PC-3 (cell line): ENCODE results near the gene SLC44A3.

Experiments used
- EZH2 ChIP-seq: fragments of 300-600 bp; sonication (generic); IDR thresholded peaks from one replicate; pipeline ENCODE4 v1.6.1; 2017; ENCODE audit warnings: antibody characterized with exemption, mild to moderate bottlenecking, low read length; ENCODE audit not compliant: unreplicated experiment
- EZH2phosphoT487 ChIP-seq: fragments of 300-600 bp; sonication (generic); IDR thresholded peaks from 2 replicates; pipeline ENCODE4 v1.6.1; 2018; ENCODE audit warnings: mild to moderate bottlenecking, antibody characterized with exemption, low read length, borderline replicate concordance
- TF ChIP-seq, protein P1 (sequence below): fragments of 300-600 bp; sonication (generic); conservative IDR thresholded peaks from 2 replicates; pipeline ENCODE4 v1.5.1; 2017; ENCODE audit warnings: antibody characterized with exemption, low read depth, mild to moderate bottlenecking, low read length

DNA sequence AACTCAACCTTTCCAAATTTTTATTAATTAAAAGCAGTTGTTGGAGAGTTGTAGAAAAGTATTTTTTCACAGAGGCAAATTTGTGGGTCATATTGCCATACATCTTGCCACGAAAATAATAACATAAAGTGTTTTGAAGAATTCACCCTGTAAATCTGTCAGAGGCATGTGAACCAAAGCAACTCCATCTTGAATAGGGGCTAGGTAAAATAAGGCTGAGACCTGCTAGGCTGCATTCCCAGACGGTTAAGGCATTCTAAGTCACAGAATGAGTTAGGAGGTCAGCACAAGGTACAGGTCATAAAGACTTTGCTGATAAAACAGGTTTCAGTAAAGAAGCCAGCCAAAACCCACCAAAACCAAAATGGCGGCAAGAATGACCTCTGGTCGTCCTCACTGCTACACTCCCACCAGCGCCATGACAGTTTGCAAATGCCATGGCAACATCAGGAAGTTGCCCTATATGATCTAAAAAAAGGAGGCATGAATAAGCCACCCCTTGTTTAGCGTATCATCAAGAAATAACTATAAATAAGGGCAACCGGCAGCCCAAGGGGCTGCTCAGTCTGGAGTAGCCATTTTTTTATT lies 111.2 kb downstream of the SLC44A3 start:
- TF ChIP-seq, protein P1, sequence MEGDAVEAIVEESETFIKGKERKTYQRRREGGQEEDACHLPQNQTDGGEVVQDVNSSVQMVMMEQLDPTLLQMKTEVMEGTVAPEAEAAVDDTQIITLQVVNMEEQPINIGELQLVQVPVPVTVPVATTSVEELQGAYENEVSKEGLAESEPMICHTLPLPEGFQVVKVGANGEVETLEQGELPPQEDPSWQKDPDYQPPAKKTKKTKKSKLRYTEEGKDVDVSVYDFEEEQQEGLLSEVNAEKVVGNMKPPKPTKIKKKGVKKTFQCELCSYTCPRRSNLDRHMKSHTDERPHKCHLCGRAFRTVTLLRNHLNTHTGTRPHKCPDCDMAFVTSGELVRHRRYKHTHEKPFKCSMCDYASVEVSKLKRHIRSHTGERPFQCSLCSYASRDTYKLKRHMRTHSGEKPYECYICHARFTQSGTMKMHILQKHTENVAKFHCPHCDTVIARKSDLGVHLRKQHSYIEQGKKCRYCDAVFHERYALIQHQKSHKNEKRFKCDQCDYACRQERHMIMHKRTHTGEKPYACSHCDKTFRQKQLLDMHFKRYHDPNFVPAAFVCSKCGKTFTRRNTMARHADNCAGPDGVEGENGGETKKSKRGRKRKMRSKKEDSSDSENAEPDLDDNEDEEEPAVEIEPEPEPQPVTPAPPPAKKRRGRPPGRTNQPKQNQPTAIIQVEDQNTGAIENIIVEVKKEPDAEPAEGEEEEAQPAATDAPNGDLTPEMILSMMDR = no peak
- TF ChIP-seq EZH2 = no peak
- no peak for TF ChIP-seq EZH2phosphoT487
